Activated naive CD4-positive, alpha-beta T cell treated with anti-CD3 and anti-CD28 coated beads, Interleukin-2, amount 50 U/mL, for 24 hours (primary cell): Measurements from ENCODE around the gene BAHD1.

Experiments
- H3K27ac Mint-ChIP-seq: one replicate; pipeline ENCODE4 v1.8.0; 2021; ENCODE audit warnings: mild to moderate bottlenecking, mixed read lengths
- H3K27me3 Mint-ChIP-seq: one replicate; pipeline ENCODE4 v1.8.0; 2021; ENCODE audit warnings: mixed read lengths
- H3K36me3 Mint-ChIP-seq: one replicate; pipeline ENCODE4 v1.8.0; 2021; ENCODE audit warnings: mixed read lengths
- H3K4me1 Mint-ChIP-seq: one replicate; pipeline ENCODE4 v1.8.0; 2021; ENCODE audit warnings: mixed read lengths
- H3K4me3 Mint-ChIP-seq: one replicate; pipeline ENCODE4 v1.8.0; 2021; ENCODE audit warnings: mild to moderate bottlenecking, mixed read lengths
- H3K9me3 Mint-ChIP-seq: one replicate; pipeline ENCODE4 v1.8.0; 2021; ENCODE audit warnings: mixed read lengths

The BAHD1 gene

DNA sequence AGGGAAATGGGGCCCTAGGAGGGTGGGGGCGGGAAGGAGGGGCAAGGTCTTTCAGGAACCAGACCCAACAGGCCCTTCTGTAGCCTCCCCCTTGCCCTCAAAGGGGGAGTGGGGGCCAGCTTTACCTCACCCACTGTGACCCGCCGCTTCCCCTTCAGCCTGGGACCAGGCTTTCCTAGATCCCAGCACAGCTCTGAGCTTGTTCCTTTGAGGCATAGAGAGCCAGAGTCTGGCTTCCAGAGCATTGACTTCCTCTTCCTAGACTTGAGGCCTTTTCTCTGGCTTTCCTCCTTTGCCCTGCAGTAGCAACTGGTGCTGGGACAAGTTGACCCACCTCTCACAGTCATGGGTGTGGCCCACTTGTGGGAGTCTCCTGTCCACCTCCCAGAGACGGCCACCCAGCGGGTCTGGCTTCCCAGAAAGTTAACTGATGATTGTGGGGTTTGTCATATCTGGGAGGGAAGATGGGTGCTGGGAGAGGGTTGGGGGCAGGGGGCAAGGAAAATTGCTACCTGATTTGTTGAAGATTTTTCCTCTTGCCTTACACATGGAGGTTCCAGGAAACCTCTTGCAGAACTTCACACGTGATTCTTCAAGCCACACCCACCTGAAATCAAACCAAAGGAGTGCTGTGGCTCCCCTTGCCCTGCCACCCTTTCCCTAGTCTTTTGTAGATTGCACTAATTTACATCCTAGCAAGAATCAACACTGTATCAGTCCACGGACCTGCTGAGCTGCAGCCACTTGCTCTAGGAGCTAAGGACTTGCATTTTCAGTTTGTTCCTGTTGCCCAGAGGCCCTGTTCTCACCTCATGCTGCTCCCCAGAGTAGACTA lies 25.9 kb downstream of the BAHD1 start:
- Mint-ChIP-seq H3K4me1 (peaks cover 28% of the 10 kb centered on the region), H3K9me3 (no peaks in the 10 kb centered on the region), H3K27me3 (no peaks in the 10 kb centered on the region), H3K4me3 (peak overlapping the region; percentile 4), H3K27ac (peak overlapping the region; percentile 88), H3K36me3 (peaks cover 5% of the 10 kb centered on the region)

DNA sequence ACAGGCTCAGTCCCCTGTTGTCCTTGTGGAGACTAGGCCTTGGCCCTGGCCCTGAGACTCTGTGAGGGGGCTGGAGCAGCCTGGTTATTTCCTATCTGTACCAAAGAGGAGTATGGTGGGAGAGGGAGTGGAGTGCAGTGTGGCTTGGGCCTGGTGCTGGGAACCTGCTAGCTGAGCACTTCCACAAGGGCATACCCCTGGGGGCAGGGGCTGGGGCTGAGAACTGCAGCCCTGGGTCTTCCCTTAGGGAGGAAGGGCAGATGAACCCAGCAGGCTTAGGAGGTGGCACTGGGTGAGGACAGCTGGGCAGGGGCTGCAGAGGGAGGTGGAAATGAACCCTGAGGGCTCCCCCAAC lies 26.5 kb downstream of the BAHD1 start:
- no peaks in the 10 kb centered on the region for H3K9me3 Mint-ChIP-seq
- H3K4me3 Mint-ChIP-seq: peak overlapping the region; percentile 4
- no peaks in the 10 kb centered on the region for H3K27me3 Mint-ChIP-seq
- peaks cover 5% of the 10 kb centered on the region for H3K36me3 Mint-ChIP-seq
- H3K4me1 Mint-ChIP-seq: peaks cover 34% of the 10 kb centered on the region
- H3K27ac Mint-ChIP-seq: peak overlapping the region; percentile 55

DNA sequence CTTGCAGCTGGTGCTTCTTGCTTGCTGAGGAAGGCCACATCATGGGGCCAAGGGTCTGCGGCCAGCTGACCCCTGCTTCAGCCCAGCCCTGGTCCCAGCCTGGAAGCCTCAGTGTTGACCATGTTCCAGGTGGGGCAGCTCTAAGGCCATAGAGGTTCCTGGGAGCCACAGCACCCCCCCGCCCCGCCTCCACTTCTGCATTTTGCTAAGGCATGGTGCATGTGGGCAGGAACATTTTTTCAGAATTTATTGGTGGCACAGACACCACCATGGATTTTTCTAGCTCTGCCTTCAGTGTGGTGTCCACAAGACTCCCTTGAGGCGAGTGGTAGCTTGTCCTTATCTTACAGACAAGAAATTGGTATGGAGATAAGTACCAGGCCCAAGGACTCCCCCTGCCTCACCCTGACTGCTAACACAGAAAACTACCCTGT lies 28.2 kb downstream of the BAHD1 start:
- Mint-ChIP-seq H3K36me3 (peaks cover 5% of the 10 kb centered on the region), H3K4me1 (peaks cover 40% of the 10 kb centered on the region), H3K9me3 (no peaks in the 10 kb centered on the region), H3K4me3 (no peak overlapping the region), H3K27me3 (no peaks in the 10 kb centered on the region), H3K27ac (no peak overlapping the region)

DNA sequence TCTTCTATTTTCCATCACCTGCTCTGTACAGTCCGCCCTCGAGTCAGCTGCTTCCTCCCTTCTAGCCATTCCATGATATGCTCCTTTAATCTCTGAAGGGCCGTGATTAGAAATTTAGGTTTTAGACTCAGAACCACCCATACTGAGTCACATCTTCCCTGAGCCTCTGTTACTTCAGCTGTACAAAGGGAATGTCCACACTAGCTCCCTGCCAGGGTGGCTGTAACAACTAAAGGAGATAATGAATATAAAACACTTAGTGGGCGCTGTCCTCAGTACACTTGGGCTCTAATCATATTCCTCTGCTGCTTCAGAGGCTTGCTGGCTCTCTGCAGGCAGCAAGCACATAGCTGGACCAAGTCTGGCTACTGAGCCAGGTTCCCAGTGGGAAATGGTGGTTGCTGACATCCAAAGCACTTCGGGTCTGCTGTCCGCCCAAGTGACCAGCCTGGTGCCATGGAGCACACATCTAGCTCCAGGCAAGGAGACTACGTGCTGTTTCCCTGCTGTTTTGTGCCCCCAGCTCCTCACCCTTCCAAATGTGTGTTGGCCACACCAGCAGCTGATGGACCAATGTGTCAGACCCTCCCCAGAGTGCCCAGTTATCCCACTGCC lies 29.1 kb downstream of the BAHD1 start:
- peak overlapping the region; percentile 81 for H3K27ac Mint-ChIP-seq
- peak overlapping the region; percentile 54 for H3K4me3 Mint-ChIP-seq
- peaks cover 40% of the 10 kb centered on the region for H3K4me1 Mint-ChIP-seq
- no peaks in the 10 kb centered on the region for H3K9me3 Mint-ChIP-seq
- H3K36me3 Mint-ChIP-seq: peaks cover 5% of the 10 kb centered on the region
- no peaks in the 10 kb centered on the region for H3K27me3 Mint-ChIP-seq

DNA sequence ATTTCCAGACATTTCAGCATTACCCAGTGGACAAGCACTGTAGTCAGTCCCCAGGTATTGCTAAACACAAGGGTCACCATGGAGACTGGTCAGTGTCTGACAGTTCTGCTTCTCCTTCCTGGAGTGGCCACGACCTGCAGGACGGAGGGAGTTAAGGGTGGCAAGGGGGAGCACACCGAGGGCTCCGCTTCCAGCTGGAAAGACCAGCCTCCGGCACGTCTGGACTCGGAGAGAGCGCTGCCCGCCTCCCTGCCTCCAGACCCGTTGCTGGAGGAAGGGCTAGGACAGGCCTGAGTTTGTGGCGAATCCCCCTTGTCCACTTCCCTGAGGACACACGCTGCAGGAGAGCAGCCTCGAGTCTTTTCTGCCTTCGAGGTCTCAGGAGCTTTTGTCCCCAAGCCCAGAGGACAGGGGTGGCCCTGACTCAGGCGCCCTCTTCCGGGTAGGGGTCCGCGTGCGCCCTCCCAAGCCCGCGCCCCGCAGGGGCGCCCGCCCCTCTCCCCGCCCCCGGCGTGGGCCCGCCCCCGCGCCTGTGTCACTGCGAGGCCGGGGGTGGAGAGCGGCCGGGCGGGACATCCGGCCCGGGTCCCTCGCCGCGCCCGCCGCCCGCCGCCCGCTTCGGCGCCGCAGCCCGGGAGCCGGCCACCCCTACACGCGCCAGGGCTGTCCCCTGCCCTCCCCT lies 29.8 kb downstream of the BAHD1 start, which contains the start of gene CHST14:
TSS of gene CHST14 (plus strand) at position 562 of the 682 bp plus-strand sequence. CDS start 230 bp downstream, outside the sequence.
- peak within 1 kb of the TSS; percentile 81 for H3K27ac Mint-ChIP-seq
- peaks cover 40% of the 10 kb centered on the region for H3K4me1 Mint-ChIP-seq
- no peaks in the 10 kb centered on the region for H3K27me3 Mint-ChIP-seq
- peak within 1 kb of the TSS; percentile 83 for H3K4me3 Mint-ChIP-seq
- H3K36me3 Mint-ChIP-seq: peaks cover 3% of the 10 kb centered on the region
- H3K9me3 Mint-ChIP-seq: no peaks in the 10 kb centered on the region

DNA sequence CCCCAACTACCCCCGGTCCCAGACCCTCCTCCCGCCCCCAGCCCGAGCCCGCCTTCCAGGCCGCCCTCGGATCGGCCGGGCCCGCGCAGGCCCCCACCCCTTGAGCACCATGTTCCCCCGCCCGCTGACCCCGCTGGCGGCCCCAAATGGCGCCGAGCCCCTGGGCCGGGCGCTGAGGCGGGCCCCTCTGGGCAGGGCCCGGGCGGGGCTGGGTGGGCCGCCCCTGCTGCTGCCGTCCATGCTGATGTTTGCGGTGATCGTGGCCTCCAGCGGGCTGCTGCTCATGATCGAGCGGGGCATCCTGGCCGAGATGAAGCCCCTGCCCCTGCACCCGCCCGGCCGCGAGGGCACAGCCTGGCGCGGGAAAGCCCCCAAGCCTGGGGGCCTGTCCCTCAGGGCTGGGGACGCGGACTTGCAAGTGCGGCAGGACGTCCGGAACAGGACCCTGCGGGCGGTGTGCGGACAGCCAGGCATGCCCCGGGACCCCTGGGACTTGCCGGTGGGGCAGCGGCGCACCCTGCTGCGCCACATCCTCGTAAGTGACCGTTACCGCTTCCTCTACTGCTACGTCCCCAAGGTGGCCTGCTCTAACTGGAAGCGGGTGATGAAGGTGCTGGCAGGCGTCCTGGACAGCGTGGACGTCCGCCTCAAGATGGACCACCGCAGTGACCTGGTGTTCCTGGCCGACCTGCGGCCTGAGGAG lies 30.5 kb downstream of the BAHD1 start:
- Mint-ChIP-seq H3K4me3 (peak overlapping the region; percentile 83), H3K27me3 (no peaks in the 10 kb centered on the region), H3K9me3 (no peaks in the 10 kb centered on the region), H3K27ac (peak overlapping the region; percentile 65), H3K36me3 (peaks cover 2% of the 10 kb centered on the region), H3K4me1 (peaks cover 40% of the 10 kb centered on the region)

DNA sequence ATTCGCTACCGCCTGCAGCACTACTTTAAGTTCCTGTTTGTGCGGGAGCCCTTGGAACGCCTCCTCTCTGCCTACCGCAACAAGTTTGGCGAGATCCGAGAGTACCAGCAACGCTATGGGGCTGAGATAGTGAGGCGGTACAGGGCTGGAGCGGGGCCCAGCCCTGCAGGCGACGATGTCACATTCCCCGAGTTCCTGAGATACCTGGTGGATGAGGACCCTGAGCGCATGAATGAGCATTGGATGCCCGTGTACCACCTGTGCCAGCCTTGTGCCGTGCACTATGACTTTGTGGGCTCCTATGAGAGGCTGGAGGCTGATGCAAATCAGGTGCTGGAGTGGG lies 31.0 kb downstream of the BAHD1 start:
- Mint-ChIP-seq H3K36me3 (no peaks in the 10 kb centered on the region), H3K4me1 (peaks cover 36% of the 10 kb centered on the region), H3K27me3 (no peaks in the 10 kb centered on the region), H3K9me3 (no peaks in the 10 kb centered on the region), H3K27ac (peak overlapping the region; percentile 65), H3K4me3 (peak overlapping the region; percentile 83)

DNA sequence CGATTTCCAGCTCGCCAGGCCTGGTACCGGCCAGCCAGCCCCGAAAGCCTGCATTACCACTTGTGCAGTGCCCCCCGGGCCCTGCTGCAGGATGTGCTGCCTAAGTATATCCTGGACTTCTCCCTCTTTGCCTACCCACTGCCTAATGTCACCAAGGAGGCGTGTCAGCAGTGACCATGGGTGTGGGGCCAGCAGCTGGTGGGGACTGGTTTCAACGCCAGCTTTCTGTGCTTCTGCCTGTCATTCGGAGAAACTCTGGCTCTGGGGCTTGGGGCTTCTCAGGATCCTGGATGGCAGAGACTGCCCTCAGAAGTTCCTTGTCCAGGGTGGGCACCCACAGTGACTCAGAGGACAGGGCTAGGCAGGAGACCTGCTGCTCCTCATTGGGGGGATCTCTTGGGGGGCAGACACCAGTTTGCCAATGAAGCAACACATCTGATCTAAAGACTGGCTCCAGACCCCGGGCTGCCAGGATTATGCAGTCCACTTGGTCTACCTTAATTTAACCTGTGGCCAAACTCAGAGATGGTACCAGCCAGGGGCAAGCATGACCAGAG lies 31.5 kb downstream of the BAHD1 start:
- Mint-ChIP-seq H3K36me3 (no peaks in the 10 kb centered on the region), H3K4me1 (peaks cover 31% of the 10 kb centered on the region), H3K4me3 (peak overlapping the region; percentile 83), H3K9me3 (no peaks in the 10 kb centered on the region), H3K27ac (no peak overlapping the region), H3K27me3 (no peaks in the 10 kb centered on the region)

DNA sequence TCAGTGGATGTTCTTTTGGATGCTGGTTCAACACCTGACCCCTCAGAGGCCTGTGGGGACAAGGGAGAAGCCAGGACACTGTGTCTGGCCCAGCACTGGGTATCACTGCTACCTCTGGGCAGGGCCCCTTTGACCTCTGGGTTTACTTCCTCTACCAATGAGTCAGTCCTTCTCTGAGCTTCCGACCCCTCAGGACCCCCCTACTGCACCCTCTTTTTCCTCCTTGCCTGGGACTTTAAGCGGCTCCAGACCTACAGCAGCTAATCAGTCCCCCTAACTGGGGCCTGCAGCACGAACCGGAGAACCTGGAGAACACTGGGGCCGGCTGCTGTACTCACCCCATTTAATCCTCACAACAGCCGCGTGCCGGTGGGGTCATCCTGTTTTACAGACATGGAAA lies 33.8 kb downstream of the BAHD1 start:
- no peak overlapping the region for H3K27ac Mint-ChIP-seq

DNA sequence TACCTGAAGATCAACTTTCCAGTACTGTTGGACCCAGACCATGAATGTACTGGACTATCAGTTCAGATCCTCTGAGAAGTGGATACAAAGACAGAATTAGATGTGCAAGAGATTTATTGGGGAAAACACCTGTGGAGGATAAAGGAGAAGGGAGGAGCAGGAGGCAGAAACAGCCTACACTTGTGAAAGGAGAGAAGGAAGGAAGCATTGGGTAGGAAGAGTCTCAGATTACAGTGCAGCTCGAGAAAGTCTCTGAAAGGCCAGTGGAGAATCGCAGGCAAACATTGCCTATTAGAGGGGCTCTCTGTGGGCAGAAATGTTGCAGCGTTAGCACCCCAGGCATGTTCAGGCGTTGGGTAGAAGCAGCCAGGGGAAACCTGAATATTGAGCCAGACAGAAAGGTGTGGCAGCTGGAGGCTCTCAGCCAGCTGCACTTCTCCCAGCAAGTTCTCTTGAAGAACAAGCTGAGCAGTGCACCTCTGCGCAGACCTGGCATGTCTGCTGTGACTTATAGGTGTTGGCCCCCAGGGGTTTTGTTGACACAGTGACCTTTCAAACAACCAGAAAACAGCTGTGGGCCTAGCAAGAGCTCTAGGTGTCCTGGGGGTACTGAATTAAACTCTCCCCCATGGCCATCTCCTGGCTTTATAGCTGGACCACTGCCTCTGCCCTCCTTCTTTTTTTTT lies 37.0 kb downstream of the BAHD1 start:
- Mint-ChIP-seq H3K4me1 (peaks cover 3% of the 10 kb centered on the region), H3K4me3 (no peak overlapping the region), H3K27ac (no peak overlapping the region), H3K9me3 (no peaks in the 10 kb centered on the region), H3K27me3 (no peaks in the 10 kb centered on the region), H3K36me3 (no peaks in the 10 kb centered on the region)

More for the DNA sequence above, 33.8 kb downstream of the BAHD1 start:
- no peaks in the 10 kb centered on the region for H3K36me3 Mint-ChIP-seq
- H3K27me3 Mint-ChIP-seq: no peaks in the 10 kb centered on the region
- H3K4me3 Mint-ChIP-seq: no peak overlapping the region
- peaks cover 21% of the 10 kb centered on the region for H3K4me1 Mint-ChIP-seq
- H3K9me3 Mint-ChIP-seq: no peaks in the 10 kb centered on the region

DNA sequence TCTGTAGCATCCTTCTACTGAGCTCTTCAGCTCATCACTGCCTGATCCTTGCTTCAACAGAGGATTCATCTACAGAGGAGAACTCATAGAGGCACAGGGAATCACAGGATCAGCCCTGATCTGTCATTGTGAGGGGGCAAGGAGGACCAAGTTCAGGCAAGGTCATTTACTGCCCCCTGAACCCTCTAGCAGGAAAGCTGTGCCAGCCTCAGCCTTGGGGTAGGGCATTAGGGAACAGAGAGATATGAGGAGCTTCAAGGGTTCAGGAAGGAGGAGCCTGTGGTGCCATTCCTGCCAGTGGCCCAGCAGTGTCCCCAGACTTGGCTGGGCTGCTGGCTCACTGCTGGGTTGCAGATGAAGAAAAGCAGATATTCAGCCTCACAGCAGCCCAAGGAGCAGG lies 38.3 kb downstream of the BAHD1 start:
- Mint-ChIP-seq H3K9me3 (no peaks in the 10 kb centered on the region), H3K36me3 (no peaks in the 10 kb centered on the region), H3K27ac (peak overlapping the region; percentile 63), H3K27me3 (no peaks in the 10 kb centered on the region), H3K4me3 (no peak overlapping the region), H3K4me1 (no peaks in the 10 kb centered on the region)

DNA sequence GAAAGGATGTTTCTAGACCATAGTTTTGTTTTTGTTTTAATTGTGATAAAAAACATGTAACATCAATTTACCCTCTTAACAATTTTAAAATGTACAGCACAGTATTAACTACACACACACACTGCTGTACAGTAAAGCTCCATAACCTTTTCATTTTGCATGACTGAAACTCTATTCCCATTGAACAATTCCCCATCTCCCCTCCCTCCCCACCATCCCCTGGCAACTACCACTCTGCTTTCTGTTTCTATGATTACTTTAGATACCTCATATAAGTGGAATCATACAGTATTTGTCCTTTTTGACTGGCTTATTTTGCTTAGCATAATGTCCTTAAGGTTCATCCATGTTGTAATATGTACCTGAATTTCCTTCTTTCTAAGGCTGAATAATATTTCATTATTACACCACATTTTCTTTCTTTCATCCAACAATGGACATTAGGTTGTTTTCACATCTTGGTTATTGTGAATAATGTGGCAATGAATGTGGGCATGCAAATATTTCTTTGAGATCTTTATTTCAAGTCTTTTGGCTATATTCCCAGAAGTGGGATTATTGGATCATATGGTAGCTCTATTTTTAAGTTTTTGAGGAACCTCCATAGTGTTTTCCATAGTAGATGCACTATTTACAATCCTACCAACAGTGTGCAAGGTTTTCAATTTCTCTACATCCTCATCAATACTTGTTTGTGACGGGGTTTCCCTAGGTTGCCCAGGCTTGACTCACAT lies 40.8 kb downstream of the BAHD1 start:
- Mint-ChIP-seq H3K27me3 (no peaks in the 10 kb centered on the region), H3K4me1 (no peaks in the 10 kb centered on the region), H3K27ac (no peak overlapping the region), H3K36me3 (no peaks in the 10 kb centered on the region), H3K9me3 (no peaks in the 10 kb centered on the region), H3K4me3 (no peak overlapping the region)

DNA sequence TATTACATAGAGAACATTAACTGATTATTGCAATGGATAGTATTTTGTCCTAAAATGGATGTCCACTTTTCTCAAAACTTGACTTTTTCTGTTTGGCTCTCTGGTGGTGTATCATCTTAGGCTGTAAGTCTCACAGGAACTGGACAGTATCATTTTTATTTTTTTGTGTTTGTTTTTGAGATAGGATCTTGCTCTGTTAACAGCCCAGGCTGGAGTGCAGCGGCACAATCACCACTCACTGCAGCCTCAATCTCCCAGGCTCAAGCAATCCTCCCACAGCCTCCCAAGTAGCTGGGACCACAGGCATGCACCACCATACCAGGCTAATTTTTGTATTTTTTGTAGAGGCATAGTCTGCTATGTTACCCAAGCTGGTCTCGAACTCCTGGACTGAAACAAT lies 43.2 kb downstream of the BAHD1 start:
- H3K4me1 Mint-ChIP-seq: no peaks in the 10 kb centered on the region
- H3K27ac Mint-ChIP-seq: no peak overlapping the region
- no peaks in the 10 kb centered on the region for H3K27me3 Mint-ChIP-seq
- no peaks in the 10 kb centered on the region for H3K36me3 Mint-ChIP-seq
- H3K4me3 Mint-ChIP-seq: no peak overlapping the region
- H3K9me3 Mint-ChIP-seq: no peaks in the 10 kb centered on the region

DNA sequence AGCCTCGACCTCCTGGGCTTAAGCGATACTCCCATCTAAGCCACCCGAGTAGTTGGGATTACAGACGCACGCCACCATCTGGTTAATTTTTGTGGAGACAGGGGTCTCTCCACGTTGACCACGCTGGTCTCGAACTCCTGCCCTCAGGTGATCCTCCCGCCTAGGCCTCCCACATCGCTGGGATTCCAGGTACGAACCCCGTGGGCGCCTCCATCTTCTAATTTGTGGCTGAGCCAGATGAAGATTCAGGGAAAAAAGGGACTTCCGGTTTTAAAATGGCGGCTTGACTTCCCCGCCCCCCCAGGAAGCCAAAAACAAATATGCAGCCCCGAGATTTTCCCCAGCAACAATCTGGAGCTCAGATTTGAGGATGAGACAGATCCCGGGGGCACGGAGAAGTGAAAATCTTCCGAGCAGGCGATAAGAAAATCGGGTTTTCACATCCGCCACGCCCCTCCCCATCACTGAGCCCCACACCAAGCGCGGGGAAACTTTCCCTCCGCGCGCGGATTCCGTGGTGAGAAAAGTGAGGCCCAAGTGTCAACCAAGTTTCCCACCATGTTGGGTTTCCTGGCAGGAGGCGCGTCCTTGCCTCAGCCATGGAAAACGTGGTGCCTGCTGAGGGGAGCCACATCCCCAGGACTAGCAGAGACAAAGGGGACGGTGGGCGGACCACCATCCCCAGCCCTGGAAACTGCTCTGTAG lies 45.5 kb downstream of the BAHD1 start:
- Mint-ChIP-seq H3K36me3 (no peaks in the 10 kb centered on the region), H3K27me3 (no peaks in the 10 kb centered on the region), H3K27ac (no peak overlapping the region), H3K4me3 (no peak overlapping the region), H3K4me1 (no peaks in the 10 kb centered on the region), H3K9me3 (no peaks in the 10 kb centered on the region)
